Neural cell (in vitro differentiated cells): ENCODE results near the gene SIAE. TPM values are rescaled to one million over a fixed set of nuclear protein-coding genes. Genes with fewer than 3 reads are reported as not detected.

Experiments
- H2AFZ ChIP-seq: fragments of 200-600, 300-800 bp; sonication (generic), shearing (Covaris generic); 2 replicates; pipeline ENCODE4 v1.6.0; 2014; ENCODE audit warnings: low read depth, mild to moderate bottlenecking, antibody characterized with exemption, low read length, moderate library complexity
- H3F3A ChIP-seq: fragments of 200-600 bp; shearing (Covaris generic); 2 replicates; pipeline ENCODE4 v1.6.1; 2016; ENCODE audit warnings: mild to moderate bottlenecking, moderate library complexity, mixed read lengths, antibody characterized with exemption, low read length; ENCODE audit not compliant: insufficient read depth, poor library complexity, severe bottlenecking
- H3K27ac ChIP-seq: fragments of 200-600, 300-800 bp; sonication (generic), shearing (Covaris generic); 2 replicates; pipeline ENCODE4 v1.5.1; 2014; ENCODE audit warnings: mild to moderate bottlenecking, low read length, moderate library complexity
- H3K27me3 ChIP-seq: fragments of 300-800, 200-600 bp; sonication (generic), shearing (Covaris generic); 2 replicates; pipeline ENCODE4 v1.6.0; 2014; ENCODE audit warnings: mild to moderate bottlenecking, low read depth, low read length, moderate library complexity; ENCODE audit not compliant: insufficient read depth
- H3K36me3 ChIP-seq: fragments of 300-800, 200-600 bp; sonication (generic), shearing (Covaris generic); 2 replicates; pipeline ENCODE4 v1.5.1; 2014; ENCODE audit warnings: mild to moderate bottlenecking, antibody characterized with exemption, low read length, moderate library complexity; ENCODE audit not compliant: insufficient read depth
- H3K4me2 ChIP-seq: fragments of 300-800, 200-600 bp; sonication (generic), shearing (Covaris generic); 2 replicates; pipeline ENCODE4 v1.6.0; 2014; ENCODE audit warnings: mild to moderate bottlenecking, low read length
- H3K4me3 ChIP-seq: fragments of 300-800, 200-600 bp; sonication (generic), shearing (Covaris generic); 2 replicates; pipeline ENCODE4 v1.5.1; 2014; ENCODE audit warnings: mild to moderate bottlenecking, low read length, moderate library complexity
- H3K79me2 ChIP-seq: fragments of 200-600 bp; shearing (Covaris generic); replicated peaks from 2 replicates; pipeline ENCODE4 v1.6.0; 2014; ENCODE audit warnings: mild to moderate bottlenecking, low read length, moderate library complexity; ENCODE audit not compliant: insufficient read depth
- H3K9ac ChIP-seq: fragments of 300-800, 200-600 bp; sonication (generic), shearing (Covaris generic); 2 replicates; pipeline ENCODE4 v1.6.1; 2016; ENCODE audit warnings: mild to moderate bottlenecking, low read length, mixed read lengths
- H3K9me2 ChIP-seq: fragments of 200-600 bp; shearing (Covaris generic); 2 replicates; pipeline ENCODE4 v1.6.1; 2016; ENCODE audit warnings: mild to moderate bottlenecking, low read length, mixed read lengths; ENCODE audit not compliant: insufficient read depth
- H3K9me3 ChIP-seq: fragments of 200-600, 300-800 bp; sonication (generic), shearing (Covaris generic); 2 replicates; pipeline ENCODE4 v1.6.1; 2016; ENCODE audit warnings: mild to moderate bottlenecking, mixed run types, low read length, moderate library complexity, mixed read lengths
- H4K20me1 ChIP-seq: fragments of 200-600 bp; shearing (Covaris generic); 2 replicates; pipeline ENCODE4 v1.6.1; 2016; ENCODE audit warnings: mild to moderate bottlenecking, mixed run types; ENCODE audit not compliant: insufficient read depth
- CTCF ChIP-seq: fragments of 450-650 bp; IDR thresholded peaks from 2 replicates; pipeline ENCODE4 v1.5.1; 2014; ENCODE audit warnings: antibody characterized with exemption, mild to moderate bottlenecking, moderate library complexity; ENCODE audit not compliant: poor library complexity, severe bottlenecking
- EP300 ChIP-seq: fragments of 450-650 bp; conservative IDR thresholded peaks from 2 replicates; pipeline ENCODE4 v1.6.1; 2014; ENCODE audit warnings: antibody characterized with exemption, mild to moderate bottlenecking, moderate library complexity; ENCODE audit not compliant: poor library complexity, severe bottlenecking
- EZH2 ChIP-seq: fragments of 200-600, 300-800 bp; shearing (Covaris generic), sonication (generic); IDR thresholded peaks from 2 replicates; pipeline ENCODE4 v1.6.1; 2014; ENCODE audit warnings: antibody characterized with exemption, low read length, borderline replicate concordance, mild to moderate bottlenecking; ENCODE audit not compliant: insufficient read depth, poor library complexity, severe bottlenecking
- MXI1 ChIP-seq: fragments of 450-650 bp; conservative IDR thresholded peaks from 2 replicates; pipeline ENCODE4 v1.6.1; 2014; ENCODE audit warnings: antibody characterized with exemption, mild to moderate bottlenecking; ENCODE audit not compliant: poor library complexity, severe bottlenecking
- POLR2AphosphoS5 ChIP-seq: IDR thresholded peaks from 2 replicates; pipeline ENCODE4 v1.6.1; 2012
- RAD21 ChIP-seq: fragments of 450-650 bp; conservative IDR thresholded peaks from 2 replicates; pipeline ENCODE4 v1.6.1; 2014; ENCODE audit warnings: antibody characterized with exemption, mild to moderate bottlenecking, moderate library complexity
- SMC3 ChIP-seq: fragments of 450-650 bp; conservative IDR thresholded peaks from 2 replicates; pipeline ENCODE4 v1.6.1; 2014; ENCODE audit warnings: antibody characterized with exemption, mild to moderate bottlenecking, moderate library complexity; ENCODE audit not compliant: poor library complexity
- TAF1 ChIP-seq: IDR thresholded peaks from 2 replicates; pipeline ENCODE4 v1.6.1; 2012; ENCODE audit warnings: low read depth
- polyA plus RNA-seq: library from polyadenylated mRNA; depleted of rRNA; stranded (reverse); fragments of >200 nt; gene quantifications from 2 replicates; pipeline ENCODE4 v1.2.3, GENCODE V29; 2014
- TF ChIP-seq, protein P1 (sequence below): IDR thresholded peaks from 2 replicates; pipeline ENCODE4 v1.6.1; 2012; ENCODE audit warnings: borderline replicate concordance

The SIAE gene
- polyA plus RNA-seq, 1 donor from 2014 or later: 4.0 TPM

DNA sequence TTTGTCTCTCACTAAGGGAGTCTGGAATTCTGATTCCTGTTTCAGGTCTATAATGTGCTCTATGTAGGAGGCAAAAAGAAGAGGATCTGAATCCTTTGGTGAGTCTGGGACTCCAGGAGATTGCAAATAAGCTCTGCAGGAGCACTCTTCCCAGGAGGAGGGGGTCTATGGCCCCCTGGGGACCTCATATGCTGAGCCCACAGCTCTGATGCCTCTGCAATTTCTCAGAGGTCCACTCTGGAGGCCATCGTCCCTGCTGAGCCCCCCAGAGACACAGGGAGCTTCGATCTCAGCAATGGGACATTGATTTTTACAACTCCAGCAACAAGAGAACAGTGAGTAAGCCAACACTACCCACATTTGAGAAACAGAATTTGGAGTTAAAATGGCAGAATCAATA is 46.0 kb upstream of the SIAE start:
- TF ChIP-seq SMC3: no peak
- no peak for TF ChIP-seq POLR2AphosphoS5
- no peak for TF ChIP-seq TAF1
- TF ChIP-seq EP300: no peak
- no peak for TF ChIP-seq RAD21
- TF ChIP-seq MXI1: no peak
- no peak for TF ChIP-seq CTCF
- TF ChIP-seq, protein P1, sequence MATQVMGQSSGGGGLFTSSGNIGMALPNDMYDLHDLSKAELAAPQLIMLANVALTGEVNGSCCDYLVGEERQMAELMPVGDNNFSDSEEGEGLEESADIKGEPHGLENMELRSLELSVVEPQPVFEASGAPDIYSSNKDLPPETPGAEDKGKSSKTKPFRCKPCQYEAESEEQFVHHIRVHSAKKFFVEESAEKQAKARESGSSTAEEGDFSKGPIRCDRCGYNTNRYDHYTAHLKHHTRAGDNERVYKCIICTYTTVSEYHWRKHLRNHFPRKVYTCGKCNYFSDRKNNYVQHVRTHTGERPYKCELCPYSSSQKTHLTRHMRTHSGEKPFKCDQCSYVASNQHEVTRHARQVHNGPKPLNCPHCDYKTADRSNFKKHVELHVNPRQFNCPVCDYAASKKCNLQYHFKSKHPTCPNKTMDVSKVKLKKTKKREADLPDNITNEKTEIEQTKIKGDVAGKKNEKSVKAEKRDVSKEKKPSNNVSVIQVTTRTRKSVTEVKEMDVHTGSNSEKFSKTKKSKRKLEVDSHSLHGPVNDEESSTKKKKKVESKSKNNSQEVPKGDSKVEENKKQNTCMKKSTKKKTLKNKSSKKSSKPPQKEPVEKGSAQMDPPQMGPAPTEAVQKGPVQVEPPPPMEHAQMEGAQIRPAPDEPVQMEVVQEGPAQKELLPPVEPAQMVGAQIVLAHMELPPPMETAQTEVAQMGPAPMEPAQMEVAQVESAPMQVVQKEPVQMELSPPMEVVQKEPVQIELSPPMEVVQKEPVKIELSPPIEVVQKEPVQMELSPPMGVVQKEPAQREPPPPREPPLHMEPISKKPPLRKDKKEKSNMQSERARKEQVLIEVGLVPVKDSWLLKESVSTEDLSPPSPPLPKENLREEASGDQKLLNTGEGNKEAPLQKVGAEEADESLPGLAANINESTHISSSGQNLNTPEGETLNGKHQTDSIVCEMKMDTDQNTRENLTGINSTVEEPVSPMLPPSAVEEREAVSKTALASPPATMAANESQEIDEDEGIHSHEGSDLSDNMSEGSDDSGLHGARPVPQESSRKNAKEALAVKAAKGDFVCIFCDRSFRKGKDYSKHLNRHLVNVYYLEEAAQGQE: no peak
- TF ChIP-seq EZH2: no peak
- no peaks in the 10 kb centered on the region for H3K9me2 ChIP-seq
- H3K79me2 ChIP-seq: no peaks in the 10 kb centered on the region
- no peaks in the 10 kb centered on the region for H3F3A ChIP-seq
- H3K9ac ChIP-seq: no peak overlapping the region
- H2AFZ ChIP-seq: no peak overlapping the region
- H3K4me2 ChIP-seq: no peak overlapping the region
- no peaks in the 10 kb centered on the region for H4K20me1 ChIP-seq
- H3K36me3 ChIP-seq: no peaks in the 10 kb centered on the region
- peaks cover 31% of the 10 kb centered on the region for H3K27me3 ChIP-seq
- no peaks in the 10 kb centered on the region for H3K9me3 ChIP-seq
- no peak overlapping the region for H3K4me3 ChIP-seq
- no peak overlapping the region for H3K27ac ChIP-seq

DNA sequence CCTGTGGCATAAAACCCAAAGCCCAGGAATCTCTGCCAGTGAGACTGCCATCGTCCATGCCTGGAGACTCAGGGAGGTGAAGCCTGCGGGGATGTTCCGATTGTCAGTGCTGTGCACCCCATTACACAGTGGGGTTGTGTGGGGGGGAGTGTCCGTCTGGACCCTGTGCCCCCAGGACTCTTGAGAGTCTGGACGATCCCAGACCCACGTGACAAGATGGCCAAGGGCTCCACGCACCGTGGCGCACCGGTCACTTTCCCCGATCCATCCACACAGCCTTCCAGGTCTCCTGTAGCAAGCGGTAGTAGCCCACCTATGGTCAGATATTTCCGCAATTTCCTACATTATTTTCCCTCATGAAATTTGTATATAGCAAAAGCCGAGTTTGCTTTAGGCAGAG is 45.3 kb upstream of the SIAE start:
- no peak for TF ChIP-seq CTCF
- Histone ChIP-seq H2AFZ (no peak overlapping the region), H3K4me3 (peak overlapping the region; percentile 64), H3K4me2 (no peak overlapping the region), H3K9me3 (no peaks in the 10 kb centered on the region), H3K27me3 (peaks cover 31% of the 10 kb centered on the region), H4K20me1 (no peaks in the 10 kb centered on the region), H3K9ac (no peak overlapping the region), H3K36me3 (no peaks in the 10 kb centered on the region), H3F3A (no peaks in the 10 kb centered on the region), H3K79me2 (no peaks in the 10 kb centered on the region), H3K27ac (no peak overlapping the region), H3K9me2 (no peaks in the 10 kb centered on the region)
